ENCODE results near the gene TPSG1.

TPSG1 gene

DNA sequence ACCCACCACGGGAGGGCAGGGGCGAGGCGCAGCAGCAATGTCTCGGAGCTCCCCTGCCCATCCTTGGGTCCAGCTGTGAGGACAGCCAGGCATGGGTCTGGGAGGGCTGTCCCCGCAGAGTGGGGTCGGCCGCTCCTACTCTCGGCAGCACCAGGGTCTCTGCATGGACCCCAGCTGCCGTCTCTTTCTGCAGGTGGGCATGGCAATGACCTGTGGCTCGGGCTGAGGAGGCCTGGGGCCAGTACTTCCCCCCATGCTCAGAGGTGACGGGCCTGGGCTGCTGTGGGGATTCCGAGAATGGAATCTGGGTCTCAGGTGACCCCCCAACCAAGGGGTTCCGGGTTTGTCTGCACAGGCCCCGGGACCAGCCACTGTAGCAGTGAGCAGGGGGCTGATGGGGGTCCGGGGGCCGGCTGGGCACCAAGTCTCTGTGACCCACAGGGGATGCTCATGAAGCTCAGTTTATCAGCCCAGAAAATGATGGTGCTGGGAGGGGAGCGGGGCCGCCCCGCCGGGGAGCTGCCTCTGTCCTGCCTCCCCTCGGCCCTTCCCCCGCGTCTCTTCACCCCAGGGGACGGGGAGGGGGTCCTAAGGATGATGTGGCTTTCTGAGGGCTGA, 48.7 kb downstream of the TPSG1 start:
- DNase-seq (ENCODE audit: low spot score), result no peak

DNA sequence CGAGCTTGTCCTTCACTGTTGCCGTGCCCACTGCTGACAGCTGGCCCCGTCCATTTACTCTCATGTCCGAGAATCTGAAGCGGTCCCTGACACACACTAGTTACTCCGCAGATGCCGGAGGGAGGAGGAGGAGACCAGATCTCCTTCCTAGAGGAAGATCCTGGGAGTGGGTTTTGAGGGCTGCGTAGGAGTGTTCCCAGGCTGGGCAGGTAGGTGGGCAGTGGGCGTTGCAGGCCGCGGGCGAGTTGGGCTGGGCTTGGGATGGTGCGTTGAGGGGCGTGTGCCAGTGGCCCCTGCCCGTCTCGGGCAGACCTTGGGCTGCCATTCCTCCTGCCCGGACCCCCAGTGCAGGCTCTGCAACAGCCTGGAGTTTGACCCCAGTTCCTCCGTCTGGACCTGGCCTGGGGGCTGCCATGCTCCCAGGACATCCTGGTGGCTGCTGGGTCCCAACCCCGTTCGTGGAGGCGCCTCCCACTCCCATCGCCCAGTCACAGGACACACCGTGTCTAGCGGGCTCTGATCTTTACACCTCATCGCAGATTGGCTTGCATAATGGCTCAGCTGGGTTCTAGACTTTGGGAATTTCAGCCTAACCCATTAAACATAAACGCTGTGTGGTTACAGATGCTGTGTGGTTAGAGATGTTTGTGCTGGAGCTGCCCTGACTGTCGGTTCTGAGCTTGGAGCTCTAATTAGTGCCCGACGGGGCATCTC, 49.3 kb downstream of the TPSG1 start:
- DNase-seq (ENCODE audit: low spot score), result no peak

DNA sequence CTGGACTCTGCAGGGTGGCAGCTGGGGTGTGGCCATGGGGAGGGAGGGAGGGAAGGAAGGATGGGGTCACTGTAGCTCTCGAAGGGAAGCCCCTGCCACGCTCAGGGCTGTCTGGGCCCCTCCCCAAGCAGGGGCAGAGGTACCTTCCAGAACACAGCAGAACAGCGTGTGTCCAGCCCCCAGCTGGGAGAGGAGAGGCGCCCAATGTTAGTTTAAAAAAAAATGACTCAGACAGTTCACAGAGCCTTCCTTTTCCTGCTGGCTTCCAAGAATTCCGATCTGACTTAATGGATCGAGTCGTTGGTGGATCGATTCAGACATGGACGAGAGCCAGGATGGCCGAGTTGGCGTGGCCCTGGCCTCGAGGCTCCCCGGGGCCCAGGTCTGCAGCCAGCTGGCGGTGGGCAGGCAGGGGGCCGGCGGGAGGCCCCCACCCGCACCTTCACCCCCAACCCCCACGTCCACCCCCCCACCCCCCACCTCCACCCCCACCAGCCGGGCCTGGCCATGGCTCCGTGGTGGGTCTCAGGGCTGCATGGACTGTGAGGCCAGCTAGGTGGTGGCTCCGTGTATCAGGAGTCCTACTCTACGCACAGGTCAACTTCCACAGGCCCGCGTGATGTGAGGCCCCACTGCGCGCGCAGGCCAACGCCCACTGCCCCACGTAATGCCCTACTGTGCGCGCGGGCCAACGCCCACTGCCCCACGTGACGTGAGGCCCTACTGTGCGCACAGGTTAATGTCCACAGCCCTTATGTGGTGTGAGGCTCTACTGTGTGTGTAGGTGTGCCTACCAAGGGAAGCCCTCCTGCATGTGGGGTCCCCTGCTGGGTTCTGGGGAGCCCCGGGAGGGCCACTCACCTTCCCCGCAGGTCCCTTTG, 50.4 kb downstream of the TPSG1 start:
- DNase-seq (ENCODE audit: low spot score), result no peak

DNA sequence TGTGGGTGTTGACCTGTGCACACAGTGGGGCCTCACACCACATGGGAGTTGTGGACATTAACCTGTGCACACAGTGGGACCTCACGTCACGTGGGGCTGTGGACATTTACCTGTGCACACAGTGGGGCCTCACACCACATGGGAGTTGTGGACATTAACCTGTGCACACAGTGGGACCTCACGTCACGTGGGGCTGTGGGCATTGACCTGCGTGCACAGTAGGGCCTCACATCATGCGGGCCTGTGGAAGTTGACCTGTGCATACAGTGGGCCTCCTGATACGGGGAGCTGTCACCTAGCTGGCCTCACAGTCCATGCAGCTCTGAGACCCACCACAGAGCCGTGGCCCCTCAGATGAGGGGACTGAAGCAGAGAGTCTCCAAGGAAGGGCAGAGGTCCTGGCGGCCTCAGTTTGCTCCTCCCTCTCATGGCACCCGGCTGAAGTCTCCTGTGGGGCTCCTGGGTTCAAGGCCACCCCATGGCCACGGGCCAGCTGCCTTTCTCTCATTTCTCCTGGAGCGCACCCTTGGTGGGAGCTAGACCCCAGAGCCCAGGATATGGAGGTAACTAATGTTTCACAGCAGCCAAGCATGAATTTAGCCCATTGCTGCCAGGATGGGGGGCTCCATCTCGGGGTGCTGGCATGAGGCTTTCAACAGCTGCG, 51.1 kb downstream of the TPSG1 start:
- no peak for DNase-seq (ENCODE audit: low spot score)

DNA sequence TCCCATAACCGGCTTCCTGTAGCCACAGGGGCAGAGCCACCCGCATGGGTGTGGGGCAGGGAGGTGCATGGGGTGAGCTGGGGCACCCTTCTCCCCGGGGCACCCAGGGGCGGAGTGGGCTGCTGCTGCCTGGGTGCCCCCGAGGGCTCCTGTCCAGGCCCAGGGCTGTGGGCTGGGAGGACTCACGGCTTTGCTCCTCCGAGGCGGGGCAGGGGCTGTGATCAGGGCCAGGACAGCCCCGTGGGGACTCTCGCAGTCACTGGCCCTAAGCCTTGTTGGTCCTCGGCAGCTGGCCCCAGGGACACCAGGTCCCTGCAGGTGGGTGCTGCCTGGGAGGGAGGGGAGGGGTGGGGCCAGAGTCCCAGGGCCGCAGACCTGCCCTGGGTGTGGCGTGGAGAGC, 52.4 kb downstream of the TPSG1 start:
- no peak for DNase-seq (ENCODE audit: low spot score)

DNA sequence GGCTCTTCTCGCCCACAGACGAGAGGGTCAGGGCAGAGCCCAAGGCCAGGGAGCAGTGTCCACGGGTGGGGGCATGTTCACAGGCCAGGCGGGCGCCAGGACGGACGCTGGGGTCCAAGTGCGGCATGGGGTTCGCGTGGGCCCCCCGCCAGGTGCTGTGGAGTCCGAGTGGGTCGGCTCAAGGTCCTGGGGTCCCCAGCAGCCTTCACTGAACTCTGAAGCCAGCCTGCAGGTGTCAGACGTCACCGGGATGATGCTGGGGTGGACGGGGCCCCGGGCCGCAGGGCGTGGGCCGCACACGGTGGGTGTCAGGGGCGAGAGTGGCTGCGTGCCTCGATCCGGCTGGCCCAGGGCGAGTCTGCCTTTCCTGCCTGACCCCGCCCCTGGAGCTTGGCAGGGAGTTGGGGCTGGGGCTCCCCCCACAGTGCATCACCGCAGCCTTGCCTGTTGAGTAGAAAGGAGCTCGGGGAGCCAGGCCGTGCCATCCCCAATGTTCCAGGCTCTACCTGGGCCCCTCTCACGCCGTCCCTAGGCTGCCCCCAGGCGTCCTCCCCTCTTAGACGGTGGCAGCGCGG, 53.1 kb downstream of the TPSG1 start:
- no peak for DNase-seq (ENCODE audit: low spot score)
